Astrocyte (in vitro differentiated cells and primary cell): ENCODE data around the gene MCAT.
"Not testable (repeated sequence)": the region's sequence is repeated elsewhere in the genome, so short reads cannot be mapped to it uniquely, and the experiment has no call there.

Experiments
- CTCF ChIP-seq: IDR thresholded peaks from 2 replicates; pipeline ENCODE4 v1.5.1; 2011; ENCODE audit warnings: low read depth, mild to moderate bottlenecking, inconsistent platforms, low read length, moderate library complexity; ENCODE audit not compliant: insufficient read depth
- EZH2 ChIP-seq: IDR thresholded peaks from 2 replicates; pipeline ENCODE4 v1.6.1; 2012; ENCODE audit warnings: mild to moderate bottlenecking, low read length, inconsistent platforms; ENCODE audit not compliant: insufficient read depth

DNA sequence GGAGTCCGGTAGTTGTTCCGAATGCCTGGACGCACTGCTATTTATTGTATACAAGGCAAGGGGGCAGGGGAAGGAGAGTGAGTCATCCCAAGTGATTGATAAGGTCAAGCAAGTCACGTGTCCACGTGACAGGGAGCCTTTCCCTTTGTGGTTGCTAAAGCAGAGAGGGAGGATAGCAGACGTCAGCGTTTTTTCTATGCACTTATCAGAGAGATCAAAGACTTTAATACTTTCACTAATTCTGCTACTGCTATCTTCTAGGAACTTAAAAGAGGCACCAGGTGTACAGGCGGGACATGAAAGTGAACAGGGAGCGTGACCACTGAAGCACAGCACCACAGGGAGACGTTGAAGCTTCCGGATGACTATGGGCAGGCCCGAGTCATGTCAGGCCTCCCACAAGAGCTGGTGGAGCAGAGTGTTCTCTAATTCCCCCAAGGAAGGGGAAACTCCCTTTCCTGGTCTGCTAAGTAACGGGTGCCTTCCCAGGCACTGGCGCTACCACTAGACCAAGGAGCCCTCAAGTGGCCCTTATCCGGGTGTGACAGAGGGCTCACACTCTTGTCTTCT is 39.1 kb downstream of the MCAT start:
- TF ChIP-seq CTCF, EZH2: not testable (repeated sequence)
